ENCODE results near the gene IL1RAPL2. TPM values are rescaled to one million over a fixed set of nuclear protein-coding genes. Genes with fewer than 3 reads are reported as not detected.
"Not testable (repeated sequence)": the region's sequence is repeated elsewhere in the genome, so short reads cannot be mapped to it uniquely, and the experiment has no call there.

Gene IL1RAPL2
- total RNA-seq, 1 donor from 2014 or later: not detected

DNA sequence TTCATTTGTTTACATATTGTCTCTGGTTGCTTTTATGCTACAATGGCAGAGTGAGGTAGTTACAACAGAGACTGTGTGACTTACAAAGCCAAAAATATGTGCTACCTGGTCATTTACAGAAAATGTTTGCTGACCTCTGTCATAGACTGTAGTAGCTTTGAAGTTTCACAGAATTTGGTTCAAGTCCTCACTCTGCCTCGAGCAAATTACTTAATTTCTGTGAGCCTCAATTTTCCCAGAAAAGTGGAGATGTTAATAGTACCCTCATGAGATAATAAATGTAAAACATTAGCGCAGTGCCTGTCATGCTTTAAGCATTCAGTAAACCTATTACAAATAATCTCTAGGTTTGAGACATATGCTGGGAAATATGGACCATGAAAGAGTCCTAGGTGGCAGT, 1237.9 kb downstream of the IL1RAPL2 start:
- peaks cover 22% of the 10 kb centered on the region for H3K9me3 Mint-ChIP-seq (ENCODE audit: low read depth)
- no peak overlapping the region for H3K4me3 Mint-ChIP-seq (ENCODE audit: unreplicated experiment)
- no peaks in the 10 kb centered on the region for H3K4me1 Mint-ChIP-seq (ENCODE audit: low read depth)
- TF ChIP-seq, protein P1, sequence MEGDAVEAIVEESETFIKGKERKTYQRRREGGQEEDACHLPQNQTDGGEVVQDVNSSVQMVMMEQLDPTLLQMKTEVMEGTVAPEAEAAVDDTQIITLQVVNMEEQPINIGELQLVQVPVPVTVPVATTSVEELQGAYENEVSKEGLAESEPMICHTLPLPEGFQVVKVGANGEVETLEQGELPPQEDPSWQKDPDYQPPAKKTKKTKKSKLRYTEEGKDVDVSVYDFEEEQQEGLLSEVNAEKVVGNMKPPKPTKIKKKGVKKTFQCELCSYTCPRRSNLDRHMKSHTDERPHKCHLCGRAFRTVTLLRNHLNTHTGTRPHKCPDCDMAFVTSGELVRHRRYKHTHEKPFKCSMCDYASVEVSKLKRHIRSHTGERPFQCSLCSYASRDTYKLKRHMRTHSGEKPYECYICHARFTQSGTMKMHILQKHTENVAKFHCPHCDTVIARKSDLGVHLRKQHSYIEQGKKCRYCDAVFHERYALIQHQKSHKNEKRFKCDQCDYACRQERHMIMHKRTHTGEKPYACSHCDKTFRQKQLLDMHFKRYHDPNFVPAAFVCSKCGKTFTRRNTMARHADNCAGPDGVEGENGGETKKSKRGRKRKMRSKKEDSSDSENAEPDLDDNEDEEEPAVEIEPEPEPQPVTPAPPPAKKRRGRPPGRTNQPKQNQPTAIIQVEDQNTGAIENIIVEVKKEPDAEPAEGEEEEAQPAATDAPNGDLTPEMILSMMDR (IDR thresholded peaks at IDR 0.05): no peak
- no peak overlapping the region for H3K27ac Mint-ChIP-seq (ENCODE audit: unreplicated experiment)
- H3K27me3 Mint-ChIP-seq (ENCODE audit: low read depth): no peaks in the 10 kb centered on the region
- no peaks in the 10 kb centered on the region for H3K36me3 Mint-ChIP-seq (ENCODE audit: low read depth)
- DNase-seq (ENCODE audit: low spot score): no peak

DNA sequence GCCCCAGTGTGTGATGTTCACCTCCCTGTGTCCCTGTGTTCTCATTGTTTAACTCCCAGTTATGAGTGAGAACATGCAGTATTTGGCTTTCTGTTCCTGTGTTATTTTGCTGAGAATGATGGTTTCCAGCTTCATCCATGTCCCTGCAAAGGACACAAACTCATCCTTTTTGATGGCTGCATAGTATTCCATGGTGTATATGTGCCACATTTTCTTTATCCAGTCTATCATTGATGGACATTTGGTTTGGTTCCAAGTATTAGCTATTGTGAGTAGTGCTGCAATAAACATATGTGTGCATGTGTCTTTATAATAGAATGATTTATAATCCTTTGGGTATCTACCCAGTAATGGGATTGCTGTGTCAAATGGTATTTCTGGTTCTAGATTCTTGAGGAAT, 1239.7 kb downstream of the IL1RAPL2 start:
- DNase-seq (ENCODE audit: low spot score); H3K4me3 Mint-ChIP-seq (ENCODE audit: unreplicated experiment); H3K4me1 Mint-ChIP-seq (ENCODE audit: low read depth); H3K36me3 Mint-ChIP-seq (ENCODE audit: low read depth); H3K27ac Mint-ChIP-seq (ENCODE audit: unreplicated experiment); H3K27me3 Mint-ChIP-seq (ENCODE audit: low read depth): not testable (repeated sequence)
- peaks cover 25% of the 10 kb centered on the region for H3K9me3 Mint-ChIP-seq (ENCODE audit: low read depth)

DNA sequence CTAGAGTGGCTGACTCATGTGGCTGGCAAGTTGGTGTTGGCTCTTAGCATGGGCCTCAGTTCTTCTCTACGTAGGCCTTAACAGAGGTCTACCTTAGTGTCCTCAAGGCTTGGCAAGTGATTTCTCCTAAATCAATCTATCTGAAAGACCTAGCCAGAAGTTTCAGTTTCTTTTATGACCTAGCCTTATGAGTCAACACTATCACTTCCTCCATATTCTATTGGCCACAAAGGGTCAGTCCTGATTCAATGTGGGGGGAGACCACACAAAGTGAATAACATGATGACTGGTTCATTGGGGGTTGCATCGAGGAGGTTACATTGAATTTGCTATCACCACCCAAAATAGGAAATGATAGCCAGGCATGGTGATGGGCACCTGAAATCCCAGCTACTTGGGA, 1250.5 kb downstream of the IL1RAPL2 start:
- Mint-ChIP-seq H3K27ac (ENCODE audit: unreplicated experiment) (no peak overlapping the region), H3K27me3 (ENCODE audit: low read depth) (no peaks in the 10 kb centered on the region), H3K36me3 (ENCODE audit: low read depth) (no peaks in the 10 kb centered on the region), H3K4me1 (ENCODE audit: low read depth) (peaks cover 9% of the 10 kb centered on the region), H3K9me3 (ENCODE audit: low read depth) (peaks cover 6% of the 10 kb centered on the region), H3K4me3 (ENCODE audit: unreplicated experiment) (no peak overlapping the region)
- no peak for DNase-seq (ENCODE audit: low spot score)
- TF ChIP-seq, protein P1 (IDR thresholded peaks at IDR 0.05): no peak
